GM21576 (cell line): ENCODE data around the gene IFIH1.

ENCODE experiments used
- ATAC-seq: cut with Tn5 transposase; IDR thresholded peaks from one replicate; pipeline ENCODE4 v1.9.1; 2021; ENCODE audit warnings: mild to moderate bottlenecking, moderate library complexity; ENCODE audit not compliant: unreplicated experiment

IFIH1 gene

GRCh38 chr2:162219426-162219825, 99.1 kb downstream of the IFIH1 start:
- ATAC-seq: no peak

- ATAC-seq: no peak
These were observed 100.9 kb downstream of the IFIH1 start for GRCh38 chr2:162217598-162217997.
